HG03139 (cell line): Measurements from ENCODE around the gene MKLN1.
A peak's percentile ranks its signal among the peaks of the same experiment; 100 is the strongest.
"Not testable (repeated sequence)": the region's sequence is repeated elsewhere in the genome, so short reads cannot be mapped to it uniquely, and the experiment has no call there.

Experiments used
- ATAC-seq: cut with Tn5 transposase; IDR thresholded peaks from one replicate; pipeline ENCODE4 v1.9.1; 2021; ENCODE audit not compliant: unreplicated experiment

Gene MKLN1

DNA sequence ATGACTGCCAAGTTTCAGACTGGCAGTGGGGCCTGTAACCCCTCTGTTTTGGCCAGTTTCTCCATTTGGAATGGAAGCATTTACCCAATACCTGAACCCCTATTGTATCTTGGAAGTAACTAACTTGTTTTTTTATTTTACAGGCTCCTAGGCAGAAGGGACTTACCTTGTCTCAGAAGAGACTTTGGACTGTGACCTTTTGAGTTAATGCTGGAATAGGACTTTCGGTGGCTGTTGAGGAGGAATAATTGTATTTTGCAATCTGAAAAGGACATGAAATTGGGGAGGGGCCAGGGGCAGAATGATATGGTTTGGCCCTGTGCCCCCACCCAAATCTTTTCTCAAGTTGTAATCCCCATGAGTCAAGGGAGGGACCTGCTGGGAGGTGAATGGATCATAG lies 20.0 kb upstream of the MKLN1 start:
- no peak for ATAC-seq

- no peak for ATAC-seq
Observed at GRCh38 chr7:131312838-131313237, 14.8 kb upstream of the MKLN1 start.

DNA sequence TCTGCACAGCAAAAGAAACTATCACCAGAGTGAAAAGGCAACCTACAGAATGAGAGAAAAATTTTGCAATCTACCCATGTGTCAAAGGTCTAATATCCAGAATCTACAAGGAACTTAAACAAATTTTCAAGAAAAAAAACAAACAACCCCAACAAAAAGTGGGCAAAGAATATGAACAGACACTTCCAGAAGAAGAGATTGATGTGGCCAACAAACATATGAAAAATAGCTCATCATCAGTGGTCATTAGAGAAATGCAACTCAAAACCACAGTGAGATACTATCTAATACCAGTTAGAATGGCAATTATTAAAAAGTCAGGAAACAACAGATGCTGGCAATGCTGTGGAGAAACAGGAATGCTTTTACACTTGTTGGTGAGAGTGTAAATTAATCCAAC lies 7.1 kb upstream of the MKLN1 start:
- ATAC-seq: no peak

DNA sequence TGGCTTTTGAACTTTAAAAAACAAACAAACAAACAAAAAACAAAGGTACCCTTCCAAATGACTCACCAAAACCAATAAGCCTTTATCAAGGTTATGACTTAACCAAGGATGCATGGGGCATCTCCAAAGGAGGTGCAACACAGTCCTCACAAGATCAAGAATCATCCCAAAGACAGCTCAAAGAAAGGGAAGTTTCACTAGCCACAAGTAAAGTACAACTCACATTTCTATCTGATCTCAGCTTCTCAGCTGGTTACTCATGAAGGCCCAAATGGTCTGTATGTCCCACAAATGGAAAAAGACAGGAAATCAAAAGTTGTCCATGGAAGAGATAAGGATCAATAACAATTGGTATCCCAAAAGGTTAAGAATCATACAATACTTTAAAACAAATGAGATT lies 6.0 kb upstream of the MKLN1 start:
- ATAC-seq: no peak

GRCh38 chr7:131322061-131322460 lies 5.6 kb upstream of the MKLN1 start:
- ATAC-seq: no peak

- no peak for ATAC-seq
Observed at GRCh38 chr7:131322861-131323260, 4.8 kb upstream of the MKLN1 start.

DNA sequence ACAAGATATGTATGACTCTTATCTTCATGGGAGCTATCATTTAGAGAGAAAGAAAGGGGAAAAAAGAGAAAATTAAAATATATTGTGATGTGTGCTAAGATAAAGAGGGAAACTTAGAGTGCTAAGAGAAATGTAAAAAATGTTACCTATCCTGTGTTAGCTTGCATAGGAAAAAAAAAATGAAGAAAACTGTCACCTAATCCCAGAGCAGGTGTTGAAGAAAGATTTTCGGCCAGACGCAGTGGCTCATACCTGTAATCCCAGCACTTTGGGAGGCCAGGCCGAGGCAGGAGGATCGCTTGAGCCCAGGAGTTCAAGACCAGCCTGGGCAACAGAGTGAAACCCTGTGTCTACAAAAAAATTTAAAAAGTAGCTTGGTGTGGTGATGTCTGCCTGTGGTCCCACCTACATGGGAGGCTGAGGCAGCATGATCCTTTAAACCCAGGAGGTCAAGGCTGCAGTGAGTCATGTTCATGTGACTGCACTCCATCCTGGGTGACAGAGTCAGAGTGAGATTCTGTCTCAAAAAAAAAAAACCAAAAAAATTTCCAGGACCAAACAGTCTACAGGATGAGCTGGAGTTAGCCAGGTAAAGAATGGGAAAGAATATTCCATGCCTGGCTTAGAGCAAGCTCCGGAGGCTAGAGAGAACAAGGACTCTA lies 2.4 kb upstream of the MKLN1 start:
- ATAC-seq: no peak

DNA sequence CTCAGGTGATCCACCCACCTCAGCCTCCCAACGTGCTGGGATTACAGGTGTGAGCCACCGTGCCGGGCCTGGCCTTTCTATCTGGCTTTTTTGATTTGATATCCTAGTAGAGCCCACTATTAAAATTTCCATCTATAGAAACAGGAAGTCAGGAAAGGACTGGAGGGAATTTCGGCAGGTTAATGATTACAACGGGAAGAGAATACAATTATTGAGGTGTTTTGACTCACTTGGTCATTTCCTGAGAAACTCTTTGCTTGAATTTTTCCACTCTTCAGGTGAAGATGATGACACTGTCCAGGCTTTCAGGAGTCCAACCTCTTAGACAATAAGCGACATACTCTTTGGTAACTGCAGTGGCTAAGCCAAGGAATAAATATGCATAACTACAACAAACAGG lies 1.1 kb upstream of the MKLN1 start:
- ATAC-seq: no peak

GRCh38 chr7:131327049-131327625 lies 539 bp upstream of the MKLN1 start:
- peak; percentile 9 for ATAC-seq

- ATAC-seq: no peak
Observed at GRCh38 chr7:131328377-131329175, 900 bp downstream of the MKLN1 start.

DNA sequence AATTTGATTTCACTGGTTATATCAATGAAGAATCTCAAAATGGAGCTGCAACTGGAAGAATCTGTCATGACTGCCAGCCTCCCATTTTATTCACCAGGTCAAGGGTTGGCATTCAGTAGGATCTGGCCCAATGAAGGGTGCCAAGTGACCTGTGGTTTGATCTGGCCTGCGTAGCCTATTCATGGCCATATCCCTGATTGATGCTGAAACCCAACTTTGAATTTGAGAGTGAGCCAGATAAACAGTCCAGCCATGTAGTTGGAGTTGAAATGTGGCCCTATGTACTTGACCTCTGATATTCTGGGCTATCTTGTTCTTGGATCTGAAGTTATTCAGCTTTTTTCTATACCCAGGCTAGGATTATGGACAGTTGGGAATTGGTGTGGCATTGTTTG lies 1.5 kb downstream of the MKLN1 start:
- ATAC-seq: no peak

GRCh38 chr7:131330299-131330698 lies 2.6 kb downstream of the MKLN1 start:
- ATAC-seq: no peak

DNA sequence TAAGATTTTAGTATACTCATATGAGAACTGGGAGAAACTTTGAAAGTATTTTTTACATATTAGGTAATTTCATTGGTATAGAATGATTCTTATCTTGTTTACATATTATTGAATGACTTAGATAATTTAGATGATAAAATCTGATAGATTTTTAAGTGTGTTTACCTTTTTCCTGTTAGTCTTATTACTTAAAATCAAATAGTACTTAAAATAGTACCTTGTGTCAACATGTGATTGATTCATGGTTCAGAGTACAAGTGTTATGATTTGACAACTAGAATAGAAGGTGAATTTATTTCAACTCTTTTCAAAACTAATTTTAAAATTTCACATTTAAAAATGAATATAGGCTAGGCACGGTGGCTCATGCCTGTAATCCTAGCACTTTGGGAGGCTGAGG lies 4.1 kb downstream of the MKLN1 start:
- no peak for ATAC-seq

DNA sequence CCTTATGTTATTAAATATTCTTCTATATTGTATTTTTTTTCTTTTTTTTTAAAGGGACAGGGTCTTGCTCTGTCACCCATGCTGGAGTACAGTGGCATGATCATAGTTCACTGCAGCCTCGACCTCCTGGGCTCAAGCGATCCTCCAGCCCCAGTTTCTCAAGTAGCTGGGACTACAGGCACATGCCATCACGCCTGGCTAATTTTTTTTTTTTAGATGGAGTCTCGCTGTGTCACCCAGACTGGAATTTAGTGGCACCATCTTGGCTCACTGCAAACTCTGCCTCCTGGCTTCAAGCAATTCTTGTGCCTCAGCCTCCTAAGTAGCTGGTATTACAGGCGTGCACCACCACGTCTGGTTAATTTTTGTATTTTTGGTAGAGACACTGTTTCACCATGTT lies 5.1 kb downstream of the MKLN1 start:
- not testable (repeated sequence) for ATAC-seq

- ATAC-seq: no peak
Observed at GRCh38 chr7:131335639-131336381, 8.1 kb downstream of the MKLN1 start.

GRCh38 chr7:131336956-131337355 lies 9.3 kb downstream of the MKLN1 start:
- ATAC-seq: no peak

DNA sequence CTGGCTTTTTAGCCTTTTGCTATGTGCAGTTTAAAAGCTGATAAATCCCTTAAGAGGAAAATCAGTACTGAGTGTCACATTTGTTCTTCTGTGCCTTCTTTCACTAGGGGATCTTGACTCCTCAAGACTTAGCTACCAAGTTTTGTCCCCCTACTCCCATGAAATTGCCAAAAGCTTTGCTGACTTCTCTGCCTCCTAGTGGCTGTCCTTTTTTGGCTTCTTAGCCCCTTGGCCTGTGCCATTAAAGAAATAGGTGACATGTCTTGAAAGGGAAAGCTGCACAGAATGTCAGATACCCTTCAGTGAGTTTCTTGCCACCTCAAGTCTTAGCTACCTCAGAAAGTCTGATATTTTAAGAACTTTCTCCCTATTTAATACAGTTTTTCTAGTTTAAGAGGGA lies 10.5 kb downstream of the MKLN1 start:
- ATAC-seq: no peak

- no peak for ATAC-seq
Observed at GRCh38 chr7:131338691-131339390, 11.2 kb downstream of the MKLN1 start.

DNA sequence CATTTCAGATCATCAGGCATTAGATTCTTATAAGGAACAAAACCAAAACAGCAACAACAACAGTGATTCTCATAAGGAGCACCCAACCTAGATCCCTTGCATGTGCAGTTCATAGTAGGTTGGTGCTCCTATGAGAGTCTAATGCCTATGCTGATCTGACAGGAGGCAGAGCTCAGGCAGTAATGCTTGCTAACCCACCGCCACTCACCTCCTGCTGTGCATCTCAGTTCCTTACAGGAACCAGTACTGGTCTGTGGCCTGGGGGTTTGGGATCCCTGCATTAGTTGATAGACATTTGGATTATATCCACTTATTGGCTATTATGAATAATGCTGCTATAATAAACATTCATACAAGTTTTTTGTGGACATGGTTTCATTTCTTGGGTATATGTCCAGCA lies 14.0 kb downstream of the MKLN1 start:
- ATAC-seq: no peak

- ATAC-seq: no peak
Observed at GRCh38 chr7:131342864-131343442, 15.3 kb downstream of the MKLN1 start.
